CD1c-positive myeloid dendritic cell (primary cell): ENCODE results near the gene IL21R.
"Not testable (repeated sequence)": the region's sequence is repeated elsewhere in the genome, so short reads cannot be mapped to it uniquely, and the experiment has no call there.

Source experiments
- DNase-seq: peaks from one replicate; pipeline ENCODE4 v3.0.0-alpha.2; 2016; ENCODE audit errors: extremely low spot score

IL21R gene

GRCh38 chr16:27374804-27375425, 27.1 kb upstream of the IL21R start:
- DNase-seq, result peak; percentile 94

GRCh38 chr16:27377666-27378485, 24.1 kb upstream of the IL21R start:
- DNase-seq, result no peak

- peak; percentile 45 for DNase-seq
Measured at GRCh38 chr16:27378871-27379481, 23.0 kb upstream of the IL21R start.

- no peak for DNase-seq
Measured at GRCh38 chr16:27379919-27380318, 22.1 kb upstream of the IL21R start.

- DNase-seq, result no peak
Measured at GRCh38 chr16:27381236-27381635, 20.7 kb upstream of the IL21R start.

- DNase-seq, result no peak
Measured at GRCh38 chr16:27381974-27382855, 19.8 kb upstream of the IL21R start.

DNA sequence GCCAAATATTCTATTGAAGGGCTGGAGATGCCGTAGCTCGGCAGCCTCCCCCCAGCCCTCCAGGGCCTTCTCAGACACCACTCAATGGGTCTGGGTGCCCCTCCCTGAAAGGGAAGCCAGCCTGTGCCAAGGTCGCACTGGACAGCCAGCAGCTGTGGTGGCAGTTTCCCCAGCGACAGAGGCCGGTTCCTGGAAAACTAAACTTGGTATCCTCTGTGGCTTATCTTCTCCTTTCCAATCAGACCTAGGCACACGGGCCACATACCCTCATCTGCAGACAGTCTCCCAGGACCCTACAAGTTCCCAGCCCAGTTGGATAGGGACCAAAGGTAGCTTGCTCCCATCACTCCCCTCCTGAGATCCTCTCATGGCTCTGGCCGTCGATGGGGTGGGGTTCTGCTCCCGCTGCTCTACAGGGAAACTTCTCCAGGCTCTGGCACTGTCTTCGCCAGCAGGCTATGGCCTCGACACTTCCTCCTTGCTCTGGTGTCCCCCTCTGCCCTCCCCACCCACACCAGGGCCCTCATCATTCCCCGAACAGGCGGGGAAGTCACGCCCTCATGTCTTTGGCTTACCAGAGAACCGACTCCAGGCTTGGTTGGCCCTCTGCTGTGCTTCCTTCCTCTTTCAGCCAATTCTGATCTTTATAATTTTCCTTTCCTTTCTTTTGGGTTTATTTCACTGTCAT, 18.3 kb upstream of the IL21R start:
- peak; percentile 92 for DNase-seq

DNA sequence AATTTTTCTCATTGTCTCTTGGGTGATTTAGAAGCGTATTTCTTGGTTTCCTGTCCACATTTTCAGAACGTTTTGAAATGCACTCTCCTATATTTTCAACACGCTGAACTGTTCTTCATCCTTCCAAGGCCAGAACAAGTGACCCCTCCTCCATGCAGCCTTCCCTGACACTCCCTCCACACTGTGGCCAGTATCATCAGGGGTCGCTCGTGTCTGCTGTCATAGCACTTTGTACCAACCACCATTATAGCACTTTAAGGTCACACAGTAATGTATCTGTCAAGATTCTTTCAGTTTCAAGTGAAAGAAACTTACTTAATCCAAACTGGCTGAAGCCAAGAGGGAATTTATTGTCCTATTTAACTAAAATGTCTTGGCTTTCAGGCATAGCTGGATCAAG, 17.5 kb upstream of the IL21R start:
- no peak for DNase-seq

DNA sequence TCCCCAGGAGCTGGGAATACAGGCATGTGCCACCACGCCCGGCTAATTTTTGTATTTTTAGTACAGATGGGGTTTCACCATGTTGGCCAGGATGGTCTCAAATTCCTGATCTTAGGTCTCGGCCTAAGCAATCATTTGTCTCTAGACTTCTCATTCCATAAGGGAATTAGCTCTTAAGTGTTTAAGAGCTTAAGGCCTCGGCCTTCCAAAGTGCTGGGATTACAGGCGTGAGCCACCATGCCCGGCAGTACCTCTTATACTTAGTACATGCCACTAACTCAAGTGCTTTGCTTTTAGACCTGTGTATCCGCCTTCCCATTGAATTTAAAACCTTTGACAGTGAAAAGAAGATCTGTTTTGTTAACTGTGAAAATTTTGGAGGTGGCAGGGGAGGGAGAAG, 16.6 kb upstream of the IL21R start:
- no peak for DNase-seq

DNA sequence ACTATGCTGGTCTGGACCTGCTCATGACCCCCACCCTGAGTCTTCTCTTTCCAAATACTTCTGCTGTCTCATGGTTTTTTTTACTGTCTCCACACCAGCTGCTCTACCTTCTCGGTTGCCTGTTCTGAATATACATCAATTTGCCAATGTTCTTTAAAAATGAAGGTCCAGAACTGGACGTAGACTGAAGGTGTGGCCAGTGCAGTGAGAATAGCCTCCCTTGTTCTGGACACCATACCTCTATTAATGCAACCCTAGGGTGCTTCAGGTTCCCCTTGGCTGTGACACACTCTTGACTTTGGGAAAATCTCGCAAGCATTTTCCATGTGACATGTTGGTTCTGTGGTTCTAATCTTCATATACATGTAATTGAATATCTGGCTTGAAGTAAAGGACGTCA, 15.3 kb upstream of the IL21R start:
- no peak for DNase-seq

- DNase-seq, result no peak
Measured at GRCh38 chr16:27387724-27388123, 14.2 kb upstream of the IL21R start.

DNA sequence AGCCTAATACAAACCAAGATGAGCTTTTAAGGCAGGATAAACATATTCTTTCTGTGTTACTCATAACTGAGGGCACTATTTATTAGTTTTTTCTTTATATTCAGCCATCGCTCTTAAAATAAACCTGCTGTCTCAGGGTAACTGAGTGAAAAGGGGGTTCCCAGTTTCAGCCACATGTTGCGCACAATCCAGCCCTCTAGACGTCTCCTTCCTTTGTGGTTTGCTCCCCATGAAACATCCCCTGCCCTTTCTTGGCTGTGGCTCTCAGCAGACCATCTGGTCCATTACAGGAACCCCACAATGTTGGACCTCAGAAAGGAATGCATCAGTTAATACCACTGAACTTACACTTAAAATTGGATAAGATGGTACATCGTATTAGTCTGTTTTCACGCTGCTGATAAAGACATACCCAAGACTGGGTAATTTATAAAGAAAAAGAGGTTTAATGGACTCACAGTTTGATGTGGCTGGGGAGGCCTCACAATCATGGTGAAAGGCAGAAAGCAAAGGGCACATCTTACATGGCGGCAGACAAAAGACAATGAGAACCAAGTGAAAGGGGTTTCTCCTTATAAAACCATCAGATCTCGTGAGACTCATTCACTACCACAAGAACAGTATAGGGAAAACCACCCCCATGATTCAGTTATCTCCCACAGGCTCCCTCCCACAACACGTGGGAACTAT, 12.6 kb upstream of the IL21R start:
- no peak for DNase-seq

- DNase-seq, result peak; percentile 50
Measured at GRCh38 chr16:27390151-27390550, 11.8 kb upstream of the IL21R start.

- no peak for DNase-seq
Measured at GRCh38 chr16:27392671-27393070, 9.3 kb upstream of the IL21R start.

DNA sequence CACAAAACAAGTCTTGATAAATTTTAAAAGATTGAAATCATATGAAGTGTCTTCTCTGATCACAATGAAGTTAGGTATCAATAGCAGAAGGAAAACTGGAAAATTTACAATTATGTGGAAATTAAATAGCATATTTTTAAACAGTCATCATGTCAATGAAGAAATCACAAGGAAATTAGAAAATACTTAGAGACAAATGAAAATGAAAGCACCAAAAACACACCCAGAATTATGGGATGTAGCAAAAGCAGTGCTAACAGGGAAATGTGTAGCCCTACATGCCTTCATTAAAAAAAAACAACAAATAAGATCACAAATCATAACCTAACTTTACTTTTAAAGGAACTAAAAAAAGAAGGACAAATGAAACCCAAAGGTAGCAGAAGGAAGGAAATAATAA, 7.5 kb upstream of the IL21R start:
- DNase-seq, result no peak

DNA sequence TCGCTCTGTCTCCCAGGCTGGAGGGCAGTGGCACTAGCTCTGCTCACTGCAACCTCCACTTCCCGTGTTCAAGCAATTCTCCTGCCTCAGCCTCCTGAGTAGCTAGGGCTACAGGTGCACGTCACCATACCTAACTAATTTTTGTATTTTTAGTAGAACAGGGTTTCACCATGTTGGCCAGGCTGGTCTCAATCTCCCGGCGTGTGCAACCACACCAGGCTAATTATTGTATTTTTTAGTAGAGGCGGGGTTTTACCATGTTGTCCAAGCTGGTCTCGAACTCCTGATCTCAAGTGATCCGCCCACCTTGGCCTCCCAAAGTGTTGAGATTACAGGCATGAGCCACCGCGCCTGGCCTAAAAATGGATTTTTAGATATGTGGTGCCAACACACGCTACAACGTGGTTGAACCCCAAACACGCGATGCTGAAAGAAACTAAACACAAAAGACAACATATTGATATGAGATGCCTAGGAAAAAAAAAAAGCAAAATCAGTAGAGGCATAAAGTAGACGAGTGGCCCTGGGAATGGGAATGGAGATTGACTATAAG, 3.6 kb upstream of the IL21R start:
- not testable (repeated sequence) for DNase-seq

DNA sequence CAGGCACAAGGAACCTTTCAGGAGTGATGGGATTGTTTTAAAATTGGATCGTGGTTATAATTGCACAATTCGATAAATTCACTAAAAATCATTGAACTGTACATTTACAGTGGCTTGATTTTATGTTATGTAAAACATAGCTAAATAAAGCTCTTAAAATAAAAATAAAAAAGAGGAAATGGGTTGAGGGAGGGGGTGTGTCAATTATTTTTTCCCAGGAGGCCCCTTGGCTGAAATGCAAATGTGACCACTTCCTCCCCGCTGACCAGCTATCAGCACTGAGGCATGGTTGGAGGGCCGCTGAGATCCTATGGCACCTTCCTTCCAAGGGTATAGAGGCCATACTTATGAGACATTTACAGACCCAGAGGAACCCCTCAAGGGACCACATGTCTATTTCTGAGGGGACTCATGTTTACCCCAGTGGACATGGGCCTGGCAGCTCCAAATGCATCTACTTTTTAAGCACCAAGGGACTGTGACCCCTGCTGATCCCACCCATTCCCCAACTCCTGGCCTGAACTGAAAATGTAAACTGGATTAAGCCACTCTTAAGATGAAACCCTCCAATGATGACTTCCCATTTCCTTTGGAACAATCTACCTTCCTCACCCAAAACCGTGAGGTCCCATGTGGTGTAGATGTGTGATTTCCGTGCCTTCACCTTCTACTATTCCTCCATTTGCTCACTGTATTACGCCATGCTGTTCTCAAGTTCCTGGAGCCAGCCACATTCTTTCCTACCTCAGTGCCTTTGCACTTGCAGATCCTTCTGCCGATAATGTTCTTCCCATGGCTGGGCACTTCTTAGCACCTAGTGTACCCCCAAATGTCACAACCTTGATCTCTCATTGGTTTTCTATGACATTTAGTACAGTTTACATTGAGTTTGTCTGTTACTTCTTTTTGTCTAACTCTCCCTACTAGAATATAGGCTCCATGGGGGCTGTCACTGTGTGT, 2.8 kb upstream of the IL21R start:
- DNase-seq, result peak; percentile 56

- DNase-seq, result no peak
Measured at GRCh38 chr16:27399969-27400368, 2.0 kb upstream of the IL21R start.
